Sigmoid colon (tissue), 7 donors: ENCODE results near the gene ESM1. TPM values are rescaled to one million over a fixed set of nuclear protein-coding genes. Genes with fewer than 3 reads are reported as not detected.

Experiments
- DNase-seq: peaks from one replicate; pipeline ENCODE4 v3.0.0-alpha.2; 2019
- H3K27ac ChIP-seq, 4 donors: fragments of 200-600 bp; sonication (generic); one replicate each; pipeline ENCODE4 v1.5.1; 2016 to 2019; ENCODE audit warnings: mild to moderate bottlenecking in 1 of 4
- H3K27me3 ChIP-seq, 3 donors: fragments of 200-600 bp; sonication (generic); one replicate each; pipeline ENCODE4 v1.5.1; 2019; ENCODE audit warnings: mild to moderate bottlenecking in 1 of 3
- H3K36me3 ChIP-seq, 4 donors: fragments of 200-600 bp; sonication (generic); one replicate each; pipeline ENCODE4 v1.5.1; 2016 to 2019
- H3K4me1 ChIP-seq, 4 donors: fragments of 200-600 bp; sonication (generic); one replicate each; pipeline ENCODE4 v1.5.1; 2017 to 2019
- H3K4me3 ChIP-seq, 4 donors: fragments of 200-600 bp; sonication (generic); one replicate each; pipeline ENCODE4 v1.5.1; 2017 to 2019; ENCODE audit warnings: mild to moderate bottlenecking in 2 of 4, moderate library complexity in 1 of 4
- H3K9me3 ChIP-seq, 4 donors: fragments of 200-600 bp in 3 of 4; sonication (generic) in 3 of 4; one replicate each; pipeline versions ENCODE4 v1.5.1 to v1.6.1; 2013 to 2019
- CTCF ChIP-seq, 4 experiments: fragments of 450-650 bp in 3 of 4; fragments of 200-600 bp in 1 of 4; IDR thresholded peaks; one replicate each; pipeline ENCODE4 v1.5.1; 2016 to 2019; ENCODE audit warnings: antibody characterized with exemption in 4 of 4, mild to moderate bottlenecking in 3 of 4, moderate library complexity in 2 of 4
- EP300 ChIP-seq, 4 donors: sonication (generic); formaldehyde crosslinking; IDR thresholded peaks; one replicate each; pipeline ENCODE4 v1.6.1; 2017; ENCODE audit warnings: antibody characterized with exemption in 4 of 4
- POLR2A ChIP-seq, 2 donors: fragments of 450-650 bp; IDR thresholded peaks; one replicate each; pipeline ENCODE4 v1.6.1; 2016; ENCODE audit warnings: antibody characterized with exemption in 2 of 2, mild to moderate bottlenecking in 2 of 2, moderate library complexity in 2 of 2
- POLR2AphosphoS5 ChIP-seq, 4 donors: sonication (generic); formaldehyde crosslinking; IDR thresholded peaks; one replicate each; pipeline ENCODE4 v1.6.1; 2017; ENCODE audit warnings: antibody characterized with exemption in 4 of 4
- WGBS, 2 donors: extraction: QIAGEN DNeasy Blood & Tissue Kit; methylation state at CpG; one replicate each; pipeline ENCODE4 v1.1.7; 2013; 5-methylcytosine and 5-hydroxymethylcytosine counted together
- intact Hi-C: fragments of 100-400 bp; cut with DNase I; formaldehyde crosslinking; loops from one replicate; pipeline ENCODE4 v1.15.1; 2023
- polyA plus RNA-seq, 3 donors: library from polyadenylated mRNA; stranded (reverse); fragments of 200-250 nt; gene quantifications; one replicate each; pipeline ENCODE4 v1.2.3, GENCODE V29; 2013
- total RNA-seq, 4 donors: library from RNA; depleted of rRNA; stranded (reverse); fragments of >200 nt; gene quantifications; one replicate each; pipeline ENCODE4 v1.1.0, GENCODE V29; 2016
- donor health status: healthy with polysubstance abuse.
- donor health status: Bipolar disorder and iron deficiency.
- donor health status: healthy.

The ESM1 gene
- total and polyA plus RNA-seq, 7 donors = 0.26 TPM; not detected in 6

- WGBS, 2 donors = 66 to 68% methylated on average over 2 of the region's 2 CpGs
- Histone ChIP-seq H3K27me3 (peaks cover 0 to 11% (median 0%) of the 10 kb centered on the region in 3 donors), H3K4me1 (no peaks in the 10 kb centered on the region), H3K36me3 (no peaks in the 10 kb centered on the region), H3K4me3 (no peak overlapping the region), H3K27ac (no peak overlapping the region), H3K9me3 (no peaks in the 10 kb centered on the region)
- DNase-seq = no peak
- TF ChIP-seq POLR2AphosphoS5 (IDR thresholded peaks at IDR 0.05) (no peak), POLR2A (IDR thresholded peaks at IDR 0.05) (no peak), EP300 (IDR thresholded peaks at IDR 0.05) (no peak), CTCF (IDR thresholded peaks at IDR 0.05) (no peak)
- intact Hi-C loops = no loop called here
These were observed 3.4 kb upstream of the ESM1 start for GRCh38 chr5:54988817-54989216.

- Histone ChIP-seq H3K27me3 (peaks cover 0 to 11% (median 0%) of the 10 kb centered on the region in 3 donors), H3K9me3 (no peaks in the 10 kb centered on the region), H3K36me3 (no peaks in the 10 kb centered on the region), H3K27ac (no peak overlapping the region), H3K4me1 (no peaks in the 10 kb centered on the region), H3K4me3 (no peak overlapping the region)
- intact Hi-C loops = no loop called here
- no peak for TF ChIP-seq POLR2A (IDR thresholded peaks at IDR 0.05)
- TF ChIP-seq POLR2AphosphoS5 (IDR thresholded peaks at IDR 0.05) = no peak
- TF ChIP-seq EP300 (IDR thresholded peaks at IDR 0.05) = no peak
- TF ChIP-seq CTCF (IDR thresholded peaks at IDR 0.05) = no peak
- DNase-seq = no peak
- WGBS, 2 donors = 71 to 86% methylated on average over 1 of the region's 1 CpG
These were observed 2.8 kb upstream of the ESM1 start for GRCh38 chr5:54988218-54988617.

GRCh38 chr5:54986269-54986654, 869 bp upstream of the ESM1 start:
- no peaks in the 10 kb centered on the region for H3K9me3 ChIP-seq
- no peaks in the 10 kb centered on the region for H3K4me1 ChIP-seq
- peaks cover 0 to 11% (median 0%) of the 10 kb centered on the region in 3 donors for H3K27me3 ChIP-seq
- WGBS, 2 donors = 80 to 81% methylated on average over 5 of the region's 5 CpGs
- TF ChIP-seq CTCF (IDR thresholded peaks at IDR 0.05) = no peak
- TF ChIP-seq POLR2A (IDR thresholded peaks at IDR 0.05) = no peak
- TF ChIP-seq POLR2AphosphoS5 (IDR thresholded peaks at IDR 0.05) = no peak
- no peak for TF ChIP-seq EP300 (IDR thresholded peaks at IDR 0.05)
- H3K36me3 ChIP-seq = no peaks in the 10 kb centered on the region
- no peak overlapping the region for H3K27ac ChIP-seq
- no peak for DNase-seq
- intact Hi-C loops = no loop called here
- no peak overlapping the region for H3K4me3 ChIP-seq

- intact Hi-C loops = no loop called here
- H3K27me3 ChIP-seq = peaks cover 0 to 11% (median 0%) of the 10 kb centered on the region in 3 donors
- no peaks in the 10 kb centered on the region for H3K4me1 ChIP-seq
- DNase-seq = no peak
- 50 to 69% methylated on average over 7 of the region's 7 CpGs for WGBS, 2 donors
- TF ChIP-seq POLR2AphosphoS5 (IDR thresholded peaks at IDR 0.05) (no peak), EP300 (IDR thresholded peaks at IDR 0.05) (no peak), CTCF (IDR thresholded peaks at IDR 0.05) (no peak), POLR2A (IDR thresholded peaks at IDR 0.05) (no peak)
- no peaks in the 10 kb centered on the region for H3K9me3 ChIP-seq
- no peaks in the 10 kb centered on the region for H3K36me3 ChIP-seq
- no peak overlapping the region for H3K4me3 ChIP-seq
- H3K27ac ChIP-seq = no peak overlapping the region
These were observed 3.5 kb downstream of the ESM1 start for GRCh38 chr5:54981928-54982327.

- 57 to 66% methylated on average over 1 of the region's 1 CpG for WGBS, 2 donors
- intact Hi-C loops = no loop called here
- H3K36me3 ChIP-seq = no peaks in the 10 kb centered on the region
- no peaks in the 10 kb centered on the region for H3K4me1 ChIP-seq
- H3K27me3 ChIP-seq = no peaks in the 10 kb centered on the region
- TF ChIP-seq POLR2AphosphoS5 (IDR thresholded peaks at IDR 0.05) (no peak), EP300 (IDR thresholded peaks at IDR 0.05) (no peak)
- H3K9me3 ChIP-seq = no peaks in the 10 kb centered on the region
- no peak overlapping the region for H3K27ac ChIP-seq
- DNase-seq = no peak
- H3K4me3 ChIP-seq = no peak overlapping the region
These were observed 9.7 kb downstream of the ESM1 start for GRCh38 chr5:54975701-54976100.
